Stomach (tissue), 4 donors: ENCODE results near the gene CTNNA1.
"Not testable (repeated sequence)": the region's sequence is repeated elsewhere in the genome, so short reads cannot be mapped to it uniquely, and the experiment has no call there.

ENCODE experiments used
- EP300 ChIP-seq: sonication (generic); formaldehyde crosslinking; IDR thresholded peaks from one replicate; pipeline ENCODE4 v1.6.1; 2017; ENCODE audit warnings: antibody characterized with exemption
- POLR2A ChIP-seq, 4 donors: fragments of 450-650 bp; IDR thresholded peaks; one replicate each; pipeline ENCODE4 v1.6.1; 2016; ENCODE audit warnings: antibody characterized with exemption in 4 of 4, control low read depth in 2 of 4, mild to moderate bottlenecking in 1 of 4, moderate library complexity in 1 of 4
- TF ChIP-seq, protein P1 (sequence below), 7 experiments: fragments of 450-650 bp in 4 of 7; fragments of 200-600 bp in 3 of 7; sonication (generic) in 3 of 7; IDR thresholded peaks; one replicate each; pipeline ENCODE4 v1.5.1; 2016 to 2019; ENCODE audit warnings: antibody characterized with exemption in 7 of 7, control low read depth in 2 of 7, mild to moderate bottlenecking in 1 of 7

GRCh38 chr5:138715931-138716432 is 37.2 kb upstream of the CTNNA1 start:
- TF ChIP-seq, protein P1, sequence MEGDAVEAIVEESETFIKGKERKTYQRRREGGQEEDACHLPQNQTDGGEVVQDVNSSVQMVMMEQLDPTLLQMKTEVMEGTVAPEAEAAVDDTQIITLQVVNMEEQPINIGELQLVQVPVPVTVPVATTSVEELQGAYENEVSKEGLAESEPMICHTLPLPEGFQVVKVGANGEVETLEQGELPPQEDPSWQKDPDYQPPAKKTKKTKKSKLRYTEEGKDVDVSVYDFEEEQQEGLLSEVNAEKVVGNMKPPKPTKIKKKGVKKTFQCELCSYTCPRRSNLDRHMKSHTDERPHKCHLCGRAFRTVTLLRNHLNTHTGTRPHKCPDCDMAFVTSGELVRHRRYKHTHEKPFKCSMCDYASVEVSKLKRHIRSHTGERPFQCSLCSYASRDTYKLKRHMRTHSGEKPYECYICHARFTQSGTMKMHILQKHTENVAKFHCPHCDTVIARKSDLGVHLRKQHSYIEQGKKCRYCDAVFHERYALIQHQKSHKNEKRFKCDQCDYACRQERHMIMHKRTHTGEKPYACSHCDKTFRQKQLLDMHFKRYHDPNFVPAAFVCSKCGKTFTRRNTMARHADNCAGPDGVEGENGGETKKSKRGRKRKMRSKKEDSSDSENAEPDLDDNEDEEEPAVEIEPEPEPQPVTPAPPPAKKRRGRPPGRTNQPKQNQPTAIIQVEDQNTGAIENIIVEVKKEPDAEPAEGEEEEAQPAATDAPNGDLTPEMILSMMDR (IDR thresholded peaks at IDR 0.05) = not testable (repeated sequence)
- TF ChIP-seq POLR2A (IDR thresholded peaks at IDR 0.05); EP300: not testable (repeated sequence)
